Naive thymus-derived CD4-positive, alpha-beta T cell (primary cell): ENCODE measurements around the gene APOA5. TPM values are rescaled to one million over a fixed set of nuclear protein-coding genes. Genes with fewer than 3 reads are reported as not detected.
"Not testable (repeated sequence)": the region's sequence is repeated elsewhere in the genome, so short reads cannot be mapped to it uniquely, and the experiment has no call there.

Experiments
- ATAC-seq: fragments of 150-1000 bp; cut with Tn5 transposase; 2 replicates; pipeline ENCODE4 v1.10.0; 2021; ENCODE audit warnings: mild to moderate bottlenecking, moderate library complexity
- CTCF ChIA-PET: fragments of 350-600 bp; sonication (Branson Sonifier 250); formaldehyde crosslinking; loops from one replicate; lab custom pipeline; 2021; ENCODE audit warnings: antibody characterized with exemption; lab: Charles Lee
- POLR2A ChIA-PET: fragments of 350-600 bp; sonication (Branson Sonifier 250); formaldehyde crosslinking; loops from one replicate; lab custom pipeline; 2021; ENCODE audit warnings: antibody characterized with exemption, inconsistent platforms; lab: Charles Lee
- DNase-seq, 9 donors: peaks; one replicate each; pipeline versions ENCODE4 v3.0.0 to v3.0.0-alpha.2; 2020 to 2022; ENCODE audit warnings: mixed read lengths in 1 of 9
- H3K27ac ChIP-seq: one replicate; pipeline ENCODE4 v1.7.0; 2013; ENCODE audit warnings: mild to moderate bottlenecking, low read depth, low read length, moderate library complexity
- H3K27me3 ChIP-seq, 2 donors: one replicate each; pipeline ENCODE4 v1.7.0; 2013; ENCODE audit warnings: low read length in 2 of 2, mild to moderate bottlenecking in 2 of 2, moderate library complexity in 2 of 2; ENCODE audit not compliant: control insufficient read depth in 2 of 2, insufficient read depth in 2 of 2
- H3K36me3 ChIP-seq, 3 experiments: 1 replicate in 2 of 3; 2 replicates in 1 of 3; pipeline ENCODE4 v1.7.0; 2013; ENCODE audit warnings: low read length in 3 of 3, mild to moderate bottlenecking in 3 of 3, moderate library complexity in 1 of 3; ENCODE audit not compliant: insufficient read depth in 3 of 3, control insufficient read depth in 2 of 3
- H3K4me1 ChIP-seq, 2 donors: one replicate each; pipeline ENCODE4 v1.7.0; 2013; ENCODE audit warnings: low read length in 2 of 2, mild to moderate bottlenecking in 2 of 2, moderate library complexity in 1 of 2; ENCODE audit not compliant: control insufficient read depth in 2 of 2, insufficient read depth in 2 of 2
- H3K4me3 ChIP-seq: 2 replicates; pipeline ENCODE4 v1.7.0; 2013; ENCODE audit warnings: mild to moderate bottlenecking, low read length
- H3K9me3 ChIP-seq, 3 experiments: 1 replicate in 2 of 3; 2 replicates in 1 of 3; pipeline ENCODE4 v1.7.0; 2013; ENCODE audit warnings: low read length in 3 of 3; ENCODE audit not compliant: control insufficient read depth in 2 of 3
- H3K27ac Mint-ChIP-seq, 9 donors: one replicate each; pipeline ENCODE4 v1.8.0; 2020 to 2022; ENCODE audit warnings: mixed read lengths in 9 of 9, mild to moderate bottlenecking in 8 of 9, moderate library complexity in 5 of 9, inconsistent platforms in 2 of 9
- H3K27me3 Mint-ChIP-seq, 5 donors: one replicate each; pipeline ENCODE4 v1.8.0; 2021 to 2022; ENCODE audit warnings: mixed read lengths in 5 of 5, mild to moderate bottlenecking in 1 of 5
- H3K36me3 Mint-ChIP-seq, 5 donors: one replicate each; pipeline ENCODE4 v1.8.0; 2020 to 2022; ENCODE audit warnings: mixed read lengths in 5 of 5, mild to moderate bottlenecking in 3 of 5, inconsistent platforms in 1 of 5
- H3K4me1 Mint-ChIP-seq, 7 donors: one replicate each; pipeline ENCODE4 v1.8.0; 2020 to 2022; ENCODE audit warnings: mixed read lengths in 7 of 7, mild to moderate bottlenecking in 3 of 7, inconsistent platforms in 1 of 7
- H3K4me3 Mint-ChIP-seq, 10 donors: one replicate each; pipeline ENCODE4 v1.8.0; 2020 to 2022; ENCODE audit warnings: mild to moderate bottlenecking in 10 of 10, mixed read lengths in 10 of 10, moderate library complexity in 6 of 10, inconsistent platforms in 2 of 10
- H3K9me3 Mint-ChIP-seq, 11 donors: one replicate each; pipeline ENCODE4 v1.8.0; 2020 to 2022; ENCODE audit warnings: mixed read lengths in 11 of 11, mild to moderate bottlenecking in 4 of 11, inconsistent platforms in 1 of 11, moderate library complexity in 1 of 11
- intact Hi-C, 2 donors: fragments of 100-400 bp; cut with micrococcal nuclease; formaldehyde crosslinking; loops; one replicate each; pipeline ENCODE4 v1.15.1; 2023
- polyA plus RNA-seq, 2 donors: library from polyadenylated mRNA; unstranded; fragments of 300-500 nt; fragmentation: Illumina TruSeq; gene quantifications; one replicate each; pipeline ENCODE4 v1.2.3, GENCODE V29; 2021
- total RNA-seq, 6 experiments: library from RNA in 5 of 6; stranded (reverse) in 5 of 6; gene quantifications; 1 replicate in 5 of 6; 2 replicates in 1 of 6; pipeline ENCODE4 v1.2.3 and lab custom pipeline; 2021 to 2026

The APOA5 gene
- total and polyA plus RNA-seq, 7 experiments from 2014 or later = not detected

DNA sequence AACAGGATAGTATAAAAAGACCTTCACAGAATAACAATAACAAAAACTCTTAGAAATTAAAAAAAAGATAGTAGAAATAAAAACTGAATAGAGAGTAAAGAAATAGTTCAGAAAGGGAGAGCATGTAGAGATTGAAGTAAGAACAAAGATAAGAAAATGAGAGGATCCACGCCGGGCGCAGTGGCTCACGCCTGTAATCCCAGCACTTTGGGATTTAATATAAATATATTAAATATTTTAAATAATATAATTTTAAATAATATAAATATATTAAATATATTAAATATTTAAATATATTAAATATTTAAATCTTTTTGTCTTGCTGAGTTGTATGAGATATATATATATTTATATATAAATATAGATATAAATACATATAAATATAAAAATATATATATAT, 20.4 kb upstream of the APOA5 start:
- Histone ChIP-seq H3K9me3 (no peaks in the 10 kb centered on the region), H3K27me3 (no peaks in the 10 kb centered on the region), H3K27ac (no peak overlapping the region), H3K4me3 (no peak overlapping the region), H3K36me3 (no peaks in the 10 kb centered on the region), H3K4me1 (no peaks in the 10 kb centered on the region)
- H3K9me3 Mint-ChIP-seq = no peaks in the 10 kb centered on the region
- no peak overlapping the region for H3K27ac Mint-ChIP-seq
- no peaks in the 10 kb centered on the region for H3K4me1 Mint-ChIP-seq
- ATAC-seq = no peak
- ChIA-PET CTCF (interaction anchor here (1.9 kb wide), 1 partner anchor 21 kb away, joined by 7 read pairs; the partner anchor contains the start of gene APOA5), POLR2A (no interaction called here)
- no peak for DNase-seq
- no peak overlapping the region for H3K4me3 Mint-ChIP-seq
- H3K36me3 Mint-ChIP-seq = no peaks in the 10 kb centered on the region
- peaks cover 0 to 12% (median 0%) of the 10 kb centered on the region in 5 donors for H3K27me3 Mint-ChIP-seq
- intact Hi-C loops = no loop called here

DNA sequence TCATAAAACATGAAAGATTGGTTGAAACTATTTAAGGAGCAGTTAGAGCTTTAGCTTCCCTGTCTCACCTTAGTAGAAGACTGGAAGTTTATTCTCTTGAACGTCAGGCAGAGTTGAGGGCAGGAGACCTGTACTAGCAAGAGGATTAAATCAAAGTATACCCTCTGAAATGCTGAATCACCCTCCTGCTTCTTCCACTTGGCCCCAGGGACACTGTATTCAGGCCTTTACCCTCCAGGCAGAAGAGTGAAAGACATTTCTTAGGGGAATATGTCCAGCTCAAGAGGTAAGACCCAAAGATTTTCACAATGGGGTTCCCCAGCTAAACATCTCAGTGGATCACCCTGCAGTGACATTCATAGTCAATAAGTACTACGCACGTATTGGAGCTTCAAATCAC, 19.5 kb upstream of the APOA5 start:
- Mint-ChIP-seq H3K27me3 (peaks cover 0 to 16% (median 0%) of the 10 kb centered on the region in 5 donors), H3K4me3 (no peak overlapping the region), H3K36me3 (no peaks in the 10 kb centered on the region), H3K4me1 (no peaks in the 10 kb centered on the region), H3K9me3 (no peaks in the 10 kb centered on the region), H3K27ac (no peak overlapping the region)
- DNase-seq (no peak), ATAC-seq (no peak)
- CTCF ChIA-PET = no interaction called here
- Histone ChIP-seq H3K9me3 (no peaks in the 10 kb centered on the region), H3K36me3 (no peaks in the 10 kb centered on the region), H3K27me3 (no peaks in the 10 kb centered on the region), H3K27ac (no peak overlapping the region), H3K4me1 (no peaks in the 10 kb centered on the region), H3K4me3 (no peak overlapping the region)
- POLR2A ChIA-PET = interaction anchor here (1.2 kb wide), 1 partner anchor 24 kb away, joined by 3 read pairs; no protein-coding TSS in a partner anchor
- intact Hi-C loops = no loop called here

DNA sequence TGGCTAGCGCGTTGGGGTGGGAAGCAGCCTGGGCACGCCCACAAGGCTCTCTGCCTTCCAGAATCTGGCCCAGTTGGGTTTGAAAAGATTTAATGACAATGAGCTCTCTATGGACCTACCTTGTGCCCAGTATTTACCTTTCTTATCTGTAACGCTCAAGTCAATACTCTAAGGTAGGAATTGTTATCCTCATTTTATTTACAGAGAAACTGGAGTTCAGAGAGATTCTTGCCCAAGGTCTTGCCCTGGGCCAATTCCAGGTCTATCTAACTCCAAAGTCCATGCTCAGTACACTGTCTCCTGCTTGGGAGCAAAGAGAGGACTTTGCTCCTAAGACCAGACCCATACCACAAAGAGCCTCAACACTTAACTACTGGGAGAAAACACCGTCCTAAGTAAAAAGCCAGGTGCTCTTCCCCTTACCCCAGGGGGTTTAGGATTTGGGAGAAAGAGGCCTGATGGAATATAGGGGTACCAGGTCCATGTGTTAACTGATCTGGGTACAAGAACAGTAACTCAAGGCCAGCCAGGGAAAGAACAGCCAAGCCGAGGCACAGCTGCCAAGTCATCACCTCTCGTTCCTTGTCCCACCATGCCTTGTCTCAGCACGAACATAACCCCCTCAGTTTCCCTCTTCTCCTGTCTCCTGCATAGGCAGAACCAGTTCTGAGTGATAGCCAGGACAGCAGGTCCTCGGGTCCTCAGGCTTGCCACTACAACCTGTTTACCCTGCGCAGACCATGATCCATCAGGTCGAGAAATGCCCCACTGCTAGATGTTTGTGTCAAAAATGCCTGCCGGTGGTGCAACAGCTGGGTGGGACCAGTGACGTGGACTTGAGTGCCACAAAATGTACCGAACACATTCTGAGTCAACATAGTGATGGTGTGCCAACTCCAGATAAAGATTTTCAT, 16.8 kb upstream of the APOA5 start:
- Histone ChIP-seq H3K9me3 (no peaks in the 10 kb centered on the region), H3K4me1 (no peaks in the 10 kb centered on the region), H3K4me3 (no peak overlapping the region), H3K36me3 (no peaks in the 10 kb centered on the region), H3K27me3 (no peaks in the 10 kb centered on the region), H3K27ac (no peak overlapping the region)
- H3K27ac Mint-ChIP-seq = no peak overlapping the region
- DNase-seq (no peak), ATAC-seq (no peak)
- CTCF ChIA-PET = interaction anchor here (0.7 kb wide), 1 partner anchor 12 kb away, joined by 3 read pairs; no protein-coding TSS in a partner anchor
- no peaks in the 10 kb centered on the region for H3K4me1 Mint-ChIP-seq
- H3K27me3 Mint-ChIP-seq = peaks cover 0 to 15% (median 0%) of the 10 kb centered on the region in 5 donors
- H3K36me3 Mint-ChIP-seq = no peaks in the 10 kb centered on the region
- intact Hi-C loops = no loop called here
- H3K9me3 Mint-ChIP-seq = no peaks in the 10 kb centered on the region
- POLR2A ChIA-PET = no interaction called here
- no peak overlapping the region for H3K4me3 Mint-ChIP-seq

DNA sequence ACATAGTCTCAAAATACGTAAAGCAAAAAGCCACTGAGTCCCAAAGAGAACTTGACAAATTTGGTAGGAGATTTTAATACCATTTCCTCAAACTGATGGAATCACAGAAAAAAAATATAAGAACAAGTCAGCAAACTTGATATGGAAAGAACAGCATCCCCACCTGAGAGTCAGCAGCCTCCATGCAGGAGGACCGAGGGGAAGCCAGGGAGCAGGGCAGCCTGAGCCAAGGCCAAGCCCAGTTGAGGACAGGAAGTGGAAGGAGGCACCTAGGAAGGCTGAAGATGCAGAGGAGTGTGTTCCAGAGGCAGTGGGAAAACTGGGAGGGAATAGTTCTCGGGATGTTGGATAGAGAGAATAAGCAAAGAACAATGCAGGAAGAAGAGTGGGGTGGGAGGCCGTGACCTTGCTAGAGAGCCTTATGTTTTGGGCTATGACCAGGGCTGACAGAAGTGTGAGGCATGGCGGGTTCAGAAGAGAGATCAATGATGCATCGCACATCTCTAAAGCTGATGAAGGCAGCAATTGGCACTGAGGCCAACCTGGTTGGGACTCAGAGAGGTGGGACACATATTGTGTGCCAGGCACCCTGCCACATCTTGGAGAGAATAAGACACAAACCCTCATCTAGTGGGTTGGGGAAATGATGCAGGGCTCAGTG, 16.1 kb upstream of the APOA5 start:
- Histone ChIP-seq H3K27ac (no peak overlapping the region), H3K36me3 (no peaks in the 10 kb centered on the region), H3K9me3 (no peaks in the 10 kb centered on the region), H3K4me3 (no peak overlapping the region), H3K4me1 (no peaks in the 10 kb centered on the region), H3K27me3 (no peaks in the 10 kb centered on the region)
- Mint-ChIP-seq H3K9me3 (no peaks in the 10 kb centered on the region), H3K4me1 (no peaks in the 10 kb centered on the region), H3K27ac (peak overlapping the region in 1 of 9 donors; percentile 49), H3K27me3 (peaks cover 0 to 18% (median 0%) of the 10 kb centered on the region in 5 donors), H3K4me3 (no peak overlapping the region), H3K36me3 (no peaks in the 10 kb centered on the region)
- ATAC-seq (no peak), DNase-seq (no peak)
- POLR2A ChIA-PET = no interaction called here
- intact Hi-C loops = no loop called here
- CTCF ChIA-PET = no interaction called here

DNA sequence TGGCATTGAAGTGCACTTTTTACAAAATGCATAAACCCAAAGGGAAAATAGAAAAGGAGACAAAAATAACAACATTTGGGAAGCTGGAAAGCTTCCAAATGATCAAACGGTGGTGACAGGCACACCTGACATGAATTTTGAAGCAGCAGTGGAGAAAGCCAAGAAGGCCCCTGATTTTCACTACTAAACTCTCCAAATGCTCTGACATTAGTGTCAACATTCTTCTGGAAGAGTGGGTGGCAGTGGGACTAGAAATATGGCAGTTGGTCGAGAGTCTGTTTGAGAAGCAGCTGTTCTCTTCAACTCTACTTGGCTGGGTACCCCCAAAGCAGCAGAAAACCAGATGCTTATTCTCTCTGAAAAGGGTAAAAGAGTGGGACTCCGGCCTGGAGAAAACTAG, 12.3 kb upstream of the APOA5 start:
- Histone ChIP-seq H3K36me3 (no peaks in the 10 kb centered on the region), H3K4me1 (no peaks in the 10 kb centered on the region), H3K4me3 (no peak overlapping the region), H3K27me3 (no peaks in the 10 kb centered on the region), H3K9me3 (no peaks in the 10 kb centered on the region), H3K27ac (no peak overlapping the region)
- DNase-seq (no peak), ATAC-seq (no peak)
- H3K27me3 Mint-ChIP-seq = peaks cover 0 to 32% (median 5%) of the 10 kb centered on the region in 5 donors
- peak overlapping the region in 1 of 9 donors; percentile 45 for H3K27ac Mint-ChIP-seq
- no peaks in the 10 kb centered on the region for H3K4me1 Mint-ChIP-seq
- no peaks in the 10 kb centered on the region for H3K9me3 Mint-ChIP-seq
- H3K4me3 Mint-ChIP-seq = no peak overlapping the region
- no peaks in the 10 kb centered on the region for H3K36me3 Mint-ChIP-seq
- POLR2A ChIA-PET = no interaction called here
- intact Hi-C loops = no loop called here
- CTCF ChIA-PET = no interaction called here

DNA sequence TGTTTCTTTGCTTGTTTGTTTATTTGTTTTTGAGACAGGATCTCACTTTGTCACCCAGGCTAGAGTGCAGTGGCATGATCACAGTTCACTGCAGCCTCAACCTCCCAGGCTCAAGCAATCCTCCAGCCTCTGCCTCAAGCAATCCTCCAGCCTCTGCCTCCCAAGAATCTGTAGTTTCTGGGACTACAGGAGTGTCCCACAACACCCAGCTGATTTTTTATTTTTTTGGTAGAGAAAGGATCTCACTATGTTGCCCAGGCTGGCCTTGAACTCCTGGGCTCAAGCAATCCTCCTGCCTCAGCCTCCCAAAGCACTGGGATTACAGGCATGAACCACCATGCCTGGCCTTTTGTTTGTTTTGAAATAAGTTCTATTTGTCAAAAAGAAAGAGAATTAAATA, 10.0 kb upstream of the APOA5 start:
- CTCF ChIA-PET = interaction anchor here (0.8 kb wide), 1 partner anchor 10 kb away, joined by 3 read pairs; the partner anchor contains the start of gene APOA5
- DNase-seq, H3K4me3 Mint-ChIP-seq, H3K4me3 ChIP-seq, H3K36me3 ChIP-seq, H3K9me3 Mint-ChIP-seq, H3K4me1 Mint-ChIP-seq, POLR2A ChIA-PET, H3K27me3 ChIP-seq, H3K4me1 ChIP-seq, H3K27ac ChIP-seq, H3K27ac Mint-ChIP-seq, H3K9me3 ChIP-seq, intact Hi-C loops, ATAC-seq, H3K36me3 Mint-ChIP-seq: not testable (repeated sequence)
- peaks cover 0 to 36% (median 5%) of the 10 kb centered on the region in 5 donors for H3K27me3 Mint-ChIP-seq
